HUES6 (cell line): ENCODE results near the gene ZNF79.
A peak's percentile ranks its signal among the peaks of the same experiment; 100 is the strongest.

Experiments used
- H3K27ac ChIP-seq: 2 replicates; pipeline ENCODE4 v1.7.0; 2013; ENCODE audit warnings: low read depth, mild to moderate bottlenecking, low read length, inconsistent platforms
- H3K27me3 ChIP-seq: 2 replicates; pipeline ENCODE4 v1.6.1; 2013; ENCODE audit warnings: low read length; ENCODE audit not compliant: control insufficient read depth, insufficient read depth
- H3K36me3 ChIP-seq: 2 replicates; pipeline ENCODE4 v1.6.1; 2013; ENCODE audit warnings: low read length; ENCODE audit not compliant: control insufficient read depth, insufficient read depth
- H3K4me1 ChIP-seq: 2 replicates; pipeline ENCODE4 v1.6.1; 2013; ENCODE audit warnings: low read length; ENCODE audit not compliant: control insufficient read depth, insufficient read depth
- H3K4me3 ChIP-seq: 2 replicates; pipeline ENCODE4 v1.5.1; 2013; ENCODE audit warnings: low read depth, low read length
- H3K9ac ChIP-seq: one replicate; pipeline ENCODE4 v1.6.1; 2013; ENCODE audit warnings: mild to moderate bottlenecking, low read length
- H3K9me3 ChIP-seq: 2 replicates; pipeline ENCODE4 v1.6.1; 2013; ENCODE audit warnings: low read depth, low read length; ENCODE audit not compliant: control insufficient read depth, insufficient read depth

Gene ZNF79

GRCh38 chr9:127430415-127430814 is 6.2 kb downstream of the ZNF79 start:
- Histone ChIP-seq H3K9me3 (no peaks in the 10 kb centered on the region), H3K4me3 (no peak overlapping the region), H3K4me1 (no peaks in the 10 kb centered on the region), H3K9ac (no peak overlapping the region), H3K36me3 (peaks cover 57% of the 10 kb centered on the region), H3K27me3 (no peaks in the 10 kb centered on the region), H3K27ac (no peak overlapping the region)

GRCh38 chr9:127437497-127438264 is 13.5 kb downstream of the ZNF79 start:
- no peak overlapping the region for H3K9ac ChIP-seq
- no peak overlapping the region for H3K27ac ChIP-seq

GRCh38 chr9:127438394-127438793 is 14.2 kb downstream of the ZNF79 start:
- H3K4me3 ChIP-seq: no peak overlapping the region
- H3K36me3 ChIP-seq: peaks cover 85% of the 10 kb centered on the region
- no peak overlapping the region for H3K9ac ChIP-seq
- no peaks in the 10 kb centered on the region for H3K27me3 ChIP-seq
- H3K9me3 ChIP-seq: no peaks in the 10 kb centered on the region
- H3K27ac ChIP-seq: no peak overlapping the region
- no peaks in the 10 kb centered on the region for H3K4me1 ChIP-seq

More at GRCh38 chr9:127437497-127438264, 13.5 kb downstream of the ZNF79 start:
- Histone ChIP-seq H3K4me1 (no peaks in the 10 kb centered on the region), H3K27me3 (no peaks in the 10 kb centered on the region), H3K36me3 (peaks cover 86% of the 10 kb centered on the region), H3K4me3 (no peak overlapping the region), H3K9me3 (no peaks in the 10 kb centered on the region)

GRCh38 chr9:127444283-127444920 is 20.2 kb downstream of the ZNF79 start:
- H3K4me1 ChIP-seq: 0 out of 2 replicates have a peak, but pooled peaks cover under 1% of the 10 kb centered on the region
- no peaks in the 10 kb centered on the region; the same call in 1 of the 2 replicates for H3K9me3 ChIP-seq
- no peaks in the 10 kb centered on the region for H3K27me3 ChIP-seq
- peaks cover 83% of the 10 kb centered on the region for H3K36me3 ChIP-seq
- H3K4me3 ChIP-seq: no peak overlapping the region
- H3K9ac ChIP-seq: no peak overlapping the region
- H3K27ac ChIP-seq: no peak overlapping the region

- Histone ChIP-seq H3K4me3 (no peak overlapping the region), H3K27ac (no peak overlapping the region), H3K9me3 (no peaks in the 10 kb centered on the region; the same call in 1 of the 2 replicates), H3K4me1 (0 out of 2 replicates have a peak, but pooled peaks cover 4% of the 10 kb centered on the region), H3K36me3 (peaks cover 85% of the 10 kb centered on the region), H3K9ac (no peak overlapping the region), H3K27me3 (no peaks in the 10 kb centered on the region)
Measured at GRCh38 chr9:127444921-127445850, 21.0 kb downstream of the ZNF79 start.

GRCh38 chr9:127445851-127446712 is 21.9 kb downstream of the ZNF79 start:
- no peak overlapping the region for H3K4me3 ChIP-seq
- H3K27ac ChIP-seq: no peak overlapping the region

GRCh38 chr9:127446713-127447415 is 22.7 kb downstream of the ZNF79 start:
- Histone ChIP-seq H3K9ac (no peak overlapping the region), H3K9me3 (no peaks in the 10 kb centered on the region; the same call in 1 of the 2 replicates), H3K4me3 (no peak overlapping the region), H3K4me1 (0 out of 2 replicates have a peak, but pooled peaks cover 4% of the 10 kb centered on the region), H3K36me3 (peaks cover 81% of the 10 kb centered on the region), H3K27ac (no peak overlapping the region), H3K27me3 (no peaks in the 10 kb centered on the region)

More at GRCh38 chr9:127445851-127446712, 21.9 kb downstream of the ZNF79 start:
- H3K27me3 ChIP-seq: no peaks in the 10 kb centered on the region
- H3K9me3 ChIP-seq: no peaks in the 10 kb centered on the region; the same call in 1 of the 2 replicates
- H3K36me3 ChIP-seq: peaks cover 85% of the 10 kb centered on the region
- 0 out of 2 replicates have a peak, but pooled peaks cover 4% of the 10 kb centered on the region for H3K4me1 ChIP-seq
- H3K9ac ChIP-seq: no peak overlapping the region

GRCh38 chr9:127447416-127448111 is 23.4 kb downstream of the ZNF79 start:
- Histone ChIP-seq H3K27me3 (no peaks in the 10 kb centered on the region), H3K9ac (no peak overlapping the region), H3K4me3 (0 out of 2 replicates have a peak overlapping the region, but pooled peaks have one; percentile 1), H3K9me3 (no peaks in the 10 kb centered on the region; the same call in 1 of the 2 replicates), H3K36me3 (peaks cover 77% of the 10 kb centered on the region), H3K27ac (no peak overlapping the region), H3K4me1 (peaks cover 10% of the 10 kb centered on the region)

GRCh38 chr9:127448112-127448805 is 24.1 kb downstream of the ZNF79 start:
- peak overlapping the region; percentile 0 for H3K9ac ChIP-seq
- H3K27ac ChIP-seq: no peak overlapping the region
- peaks cover 11% of the 10 kb centered on the region for H3K4me1 ChIP-seq
- no peaks in the 10 kb centered on the region; the same call in 1 of the 2 replicates for H3K9me3 ChIP-seq
- H3K4me3 ChIP-seq: peak overlapping the region; percentile 93
- no peaks in the 10 kb centered on the region for H3K27me3 ChIP-seq
- peaks cover 72% of the 10 kb centered on the region for H3K36me3 ChIP-seq
